HG02943 (cell line): ENCODE measurements around the gene HELZ2.

Experiments
- ATAC-seq: cut with Tn5 transposase; IDR thresholded peaks from one replicate; pipeline ENCODE4 v1.9.1; 2021; ENCODE audit warnings: mild to moderate bottlenecking, low read depth, moderate library complexity; ENCODE audit not compliant: unreplicated experiment

Gene HELZ2

DNA sequence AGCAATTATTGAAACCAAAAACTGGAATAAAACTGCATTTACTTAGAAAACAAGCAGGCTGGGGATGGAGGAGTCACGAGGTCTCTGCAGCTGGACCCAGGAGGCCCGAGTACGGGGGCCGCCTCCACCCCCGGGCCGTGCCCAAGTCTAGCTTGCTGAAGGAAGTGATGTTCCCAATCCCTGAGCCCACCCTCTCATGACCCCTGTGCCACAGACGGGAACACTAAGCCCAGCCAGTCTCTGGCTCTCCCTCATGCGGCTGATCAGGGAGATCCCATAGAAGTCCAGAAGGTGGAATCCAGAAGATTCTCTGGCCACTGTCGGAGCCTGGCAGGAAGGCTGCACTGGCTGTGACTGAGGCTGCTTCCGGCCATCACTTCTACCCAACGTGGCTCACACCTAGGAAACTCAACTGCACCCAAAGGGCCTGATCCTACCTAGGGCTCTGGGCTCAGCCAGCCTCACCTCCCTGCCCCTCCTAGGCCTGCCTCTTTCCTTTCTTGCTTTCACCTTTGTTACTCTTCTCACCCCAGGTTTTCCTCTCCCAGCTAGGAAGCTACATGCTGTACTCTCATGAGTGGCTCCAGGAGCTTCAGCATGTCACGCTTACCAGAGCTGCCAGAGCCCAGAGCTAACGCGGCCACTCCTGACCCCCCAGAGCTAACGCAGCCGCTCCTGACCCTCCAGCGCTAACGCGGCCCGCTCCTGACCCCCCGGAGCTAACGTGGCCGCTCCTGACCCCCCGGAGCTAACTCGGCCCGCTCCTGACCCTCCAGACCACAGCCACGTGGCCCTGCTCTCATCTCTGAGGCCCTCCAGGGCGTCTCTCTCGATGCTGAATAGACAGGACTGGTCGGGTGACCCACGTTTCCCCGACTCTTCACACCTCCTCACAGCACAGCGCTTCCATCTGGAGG, 24.7 kb upstream of the HELZ2 start:
- no peak for ATAC-seq

- no peak for ATAC-seq
Observed at GRCh38 chr20:63597651-63598478, 23.8 kb upstream of the HELZ2 start.

DNA sequence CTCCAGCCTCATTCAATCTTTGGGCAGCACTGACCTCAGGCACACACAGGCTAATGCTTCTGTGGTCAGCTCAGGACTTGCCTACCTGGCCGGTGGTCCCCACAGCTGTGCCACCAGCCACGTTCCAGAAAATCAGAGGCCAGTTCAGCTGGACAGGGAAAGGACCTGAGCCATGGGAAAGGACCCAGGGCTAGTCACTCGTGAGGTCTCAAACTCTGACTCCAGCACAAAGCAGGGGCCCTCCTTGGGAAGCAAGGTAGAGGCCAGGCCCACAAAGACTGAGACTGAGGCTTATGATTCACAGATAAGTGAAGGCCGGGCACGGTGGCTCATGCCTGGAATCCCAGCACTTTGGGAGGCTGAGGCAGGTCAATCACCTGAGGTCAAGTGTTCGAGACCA, 22.4 kb upstream of the HELZ2 start:
- ATAC-seq, result no peak

DNA sequence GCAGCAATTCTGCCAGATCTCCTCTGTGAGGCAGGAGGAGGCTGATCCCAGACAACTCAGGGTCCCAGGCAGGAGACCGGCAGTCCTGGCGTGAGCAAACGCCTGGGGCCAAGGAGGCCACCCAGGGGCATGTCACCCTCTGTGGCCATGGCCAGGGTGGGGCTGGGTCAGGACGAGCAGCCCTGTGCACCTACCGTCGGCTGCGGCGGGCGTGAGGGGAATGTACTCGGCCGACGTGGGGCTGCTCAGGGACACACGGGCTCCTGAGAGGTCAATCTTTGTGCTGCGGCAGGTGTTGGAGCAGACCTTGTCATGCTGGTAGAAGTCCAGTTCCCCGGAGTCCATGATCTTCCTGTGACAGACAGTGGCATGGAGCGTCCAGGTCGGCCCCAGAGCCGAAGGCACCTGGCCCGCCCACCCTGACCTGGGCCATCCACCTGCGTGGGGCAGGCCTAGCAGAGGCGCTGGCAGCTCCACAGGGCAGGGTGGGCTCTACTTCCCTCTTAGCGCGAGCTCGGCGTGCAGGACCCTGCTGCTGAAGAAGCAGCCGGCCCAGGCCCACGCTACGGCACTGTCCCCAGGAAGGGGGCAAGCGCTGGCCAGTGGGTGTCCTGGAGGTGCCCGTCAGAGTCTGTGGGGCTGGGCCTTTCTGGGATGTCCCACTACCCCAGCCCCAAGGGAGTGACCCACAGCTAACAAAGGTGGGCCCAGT, 21.5 kb upstream of the HELZ2 start:
- ATAC-seq, result no peak

DNA sequence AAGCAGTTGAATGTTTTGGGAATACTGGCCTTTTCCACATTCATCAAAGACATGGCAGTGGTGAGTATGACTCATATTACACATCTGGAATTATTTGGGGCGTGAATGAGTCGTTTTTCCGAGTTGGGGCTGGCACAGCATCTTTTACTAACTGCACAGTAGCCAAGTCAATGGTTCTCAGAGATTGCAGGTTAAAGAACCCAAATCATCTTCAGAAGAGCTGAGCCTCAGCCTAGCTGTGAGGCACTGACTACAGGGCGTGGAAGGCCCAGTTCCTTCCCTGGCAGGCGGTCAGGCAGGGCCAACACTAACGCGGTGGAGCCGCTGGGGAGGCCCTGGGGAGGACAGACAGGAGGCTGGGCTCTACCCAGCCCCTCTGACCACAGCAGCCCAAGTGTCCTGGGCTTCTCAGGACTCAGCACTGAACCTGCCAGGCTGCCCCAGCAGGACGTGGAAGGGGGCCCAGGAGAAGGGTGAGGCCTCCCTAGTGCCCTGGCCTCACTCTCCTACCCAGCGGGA, 20.1 kb upstream of the HELZ2 start:
- ATAC-seq, result no peak

DNA sequence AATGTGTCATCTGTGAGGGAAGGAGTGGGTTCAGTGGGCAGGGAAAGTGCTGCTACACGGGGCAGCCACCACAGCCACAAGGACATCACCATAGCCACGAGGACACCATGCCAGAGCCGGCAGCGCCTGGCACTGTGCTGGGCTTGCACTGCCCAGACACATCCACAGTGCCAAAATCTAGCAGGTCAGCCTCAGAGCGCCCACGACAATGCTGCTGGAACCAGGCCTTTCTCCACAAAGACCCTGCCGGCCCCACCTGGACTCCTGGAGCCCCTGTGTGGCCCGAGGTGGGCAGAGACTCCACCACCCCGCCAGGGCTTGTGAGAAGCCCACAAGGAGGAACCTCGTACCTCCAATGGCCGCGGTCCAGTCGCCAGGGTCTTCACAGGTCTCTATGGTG, 18.6 kb upstream of the HELZ2 start:
- ATAC-seq, result no peak

DNA sequence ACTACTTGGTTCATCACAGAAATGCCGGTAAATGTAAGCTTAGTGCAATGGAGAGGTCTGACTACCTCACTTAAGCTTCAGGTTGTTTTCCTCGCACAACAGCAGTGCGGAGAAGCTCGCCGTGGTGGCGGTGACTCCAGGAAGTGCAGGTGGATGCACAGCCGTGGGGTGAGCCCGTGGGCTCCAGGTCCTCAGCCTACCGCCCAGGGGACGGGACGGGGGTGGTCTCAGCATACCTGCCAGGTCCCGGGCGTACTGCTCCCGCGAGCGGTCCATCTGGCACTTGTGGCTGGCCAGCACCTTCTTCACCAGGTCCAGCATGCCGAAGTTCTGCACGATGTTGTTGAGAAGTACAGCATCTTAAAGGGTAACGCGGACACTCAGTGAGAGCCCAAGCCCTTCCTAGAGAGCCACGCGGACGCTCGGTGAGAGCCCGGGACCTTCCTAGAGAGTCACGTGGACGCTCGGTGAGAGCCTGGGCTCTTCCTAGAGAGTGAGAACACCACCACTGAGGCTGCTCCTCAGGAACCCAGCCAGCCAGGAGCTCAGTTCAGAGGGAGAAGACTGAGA, 17.8 kb upstream of the HELZ2 start:
- no peak for ATAC-seq

- no peak for ATAC-seq
Observed at GRCh38 chr20:63591147-63591533, 17.1 kb upstream of the HELZ2 start.

DNA sequence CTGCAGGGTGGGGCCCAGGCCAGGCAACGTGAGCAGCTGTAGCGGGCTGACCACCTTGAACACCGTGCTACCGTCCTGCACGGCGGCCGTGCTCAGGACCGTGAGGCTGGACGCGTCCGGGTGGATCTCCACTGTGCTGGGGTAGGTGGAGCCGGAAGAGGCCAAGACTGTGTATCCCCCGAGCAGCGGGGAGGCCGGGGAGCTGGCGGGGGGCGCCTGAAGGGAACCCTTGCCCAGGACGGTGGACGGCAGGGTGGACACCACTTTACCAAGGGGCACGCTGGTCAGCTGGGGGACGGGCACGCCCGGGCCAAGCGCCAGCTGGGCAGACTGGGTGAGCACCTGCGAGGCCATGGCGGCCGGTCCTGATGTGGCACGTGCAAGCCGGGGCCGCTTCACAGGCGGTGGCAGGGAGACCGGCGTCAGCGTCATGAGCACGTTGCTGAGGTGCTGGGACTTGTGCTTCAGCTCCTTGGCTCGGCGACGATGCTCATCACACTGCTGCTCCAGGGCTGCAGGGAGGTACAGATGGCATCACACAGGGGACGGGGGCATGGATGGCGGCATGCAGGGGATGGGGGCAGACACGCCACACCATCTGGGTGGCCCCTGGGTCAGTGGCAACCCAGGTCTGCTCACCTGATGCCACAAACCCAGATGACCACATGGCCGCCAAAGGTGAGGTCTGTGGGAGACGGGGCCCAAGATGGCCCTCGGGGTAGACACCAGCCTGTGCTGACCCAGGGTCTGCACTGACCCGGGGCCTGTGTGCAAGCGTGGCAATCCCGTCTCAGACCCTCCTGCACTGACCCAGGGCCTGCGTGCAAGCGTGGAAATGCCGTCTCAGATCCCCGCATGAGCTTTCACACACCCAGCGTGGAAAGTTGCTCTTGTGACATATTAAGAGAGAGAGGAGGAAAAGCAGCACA, 16.4 kb upstream of the HELZ2 start:
- no peak for ATAC-seq

DNA sequence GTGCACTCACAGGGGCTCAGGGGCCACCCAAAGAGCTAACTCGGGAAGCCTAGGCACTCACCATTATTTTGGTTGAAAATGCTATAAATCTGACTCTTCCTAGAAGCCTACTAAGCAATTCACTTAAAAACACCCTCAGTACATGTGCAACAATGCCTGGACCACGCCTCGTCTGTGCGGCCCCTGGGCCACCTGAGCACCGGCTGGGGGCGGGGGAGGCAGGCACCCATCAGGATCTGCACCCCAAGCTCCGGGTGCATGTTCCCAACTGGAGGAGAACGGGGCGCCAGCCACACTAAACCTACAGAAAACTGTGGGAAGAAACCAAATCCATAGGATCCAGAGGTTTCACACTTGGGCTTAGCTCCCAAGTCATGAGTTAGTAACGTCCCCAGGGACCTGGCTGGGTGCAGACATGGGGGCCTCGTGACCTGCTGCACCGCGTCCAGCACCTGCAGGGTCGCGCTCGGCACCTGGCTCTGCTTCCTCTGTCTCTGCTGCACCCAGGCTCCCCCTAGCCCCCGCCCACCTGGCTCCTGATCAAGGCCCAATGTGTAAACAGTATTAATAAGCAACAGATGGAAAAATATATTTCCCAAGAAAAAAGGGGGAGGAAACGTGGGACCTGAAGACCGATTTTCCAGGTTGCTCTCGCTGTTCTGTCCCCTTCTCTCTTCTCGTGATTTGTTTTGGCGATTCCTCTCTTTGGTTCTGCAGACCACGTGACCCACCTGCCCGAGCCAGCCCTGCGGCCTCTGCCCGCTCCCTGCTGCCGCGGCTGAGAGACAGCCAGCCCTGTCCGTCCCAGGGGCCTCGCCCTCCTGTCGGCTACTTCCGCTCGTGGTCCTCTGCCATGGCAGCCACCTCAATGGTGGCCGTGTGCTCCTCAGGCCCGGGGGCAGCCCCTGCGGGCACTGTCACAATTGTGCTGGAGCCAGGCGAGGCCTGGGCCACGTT, 15.5 kb upstream of the HELZ2 start:
- no peak for ATAC-seq

DNA sequence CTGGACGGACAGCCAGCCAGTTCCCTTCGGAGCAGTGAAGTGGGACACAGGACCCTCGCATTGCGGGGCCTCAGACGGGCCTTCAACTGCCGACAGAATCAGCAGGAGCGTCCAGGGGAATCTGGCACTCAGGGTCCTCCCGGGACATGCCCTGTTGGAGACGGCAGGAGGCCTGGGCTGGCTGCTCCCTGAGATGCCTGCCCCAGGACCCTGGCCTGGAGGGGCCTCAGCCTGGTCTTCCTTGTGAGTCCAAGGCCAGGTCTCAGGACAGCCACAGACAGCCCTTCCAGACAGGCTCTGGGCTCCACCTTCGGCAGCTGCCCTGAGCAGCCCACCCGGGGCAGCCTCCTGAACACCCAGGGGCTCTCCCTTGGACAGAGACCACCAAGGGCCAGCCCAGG, 14.6 kb upstream of the HELZ2 start:
- no peak for ATAC-seq

- no peak for ATAC-seq
Observed at GRCh38 chr20:63587776-63588591, 13.9 kb upstream of the HELZ2 start.

DNA sequence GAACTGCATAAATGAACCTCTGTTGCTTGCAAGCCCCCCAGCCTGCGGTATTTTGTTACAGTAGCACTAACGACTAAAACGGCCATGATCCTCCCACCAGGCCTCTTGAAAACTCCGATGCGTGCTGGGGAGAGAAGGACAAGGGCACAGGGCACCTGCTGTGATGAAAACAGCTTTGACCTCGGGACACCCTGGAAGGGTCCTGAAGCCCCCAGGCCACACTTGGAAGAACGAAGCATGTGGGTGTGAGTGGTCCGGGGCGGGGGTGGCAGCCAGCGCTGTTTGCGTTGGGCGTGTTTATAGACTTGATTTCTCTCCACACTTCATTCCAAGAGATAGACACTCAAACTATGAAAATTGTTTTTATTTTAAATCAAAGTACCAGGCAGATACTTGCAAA, 13.2 kb upstream of the HELZ2 start:
- ATAC-seq, result no peak

DNA sequence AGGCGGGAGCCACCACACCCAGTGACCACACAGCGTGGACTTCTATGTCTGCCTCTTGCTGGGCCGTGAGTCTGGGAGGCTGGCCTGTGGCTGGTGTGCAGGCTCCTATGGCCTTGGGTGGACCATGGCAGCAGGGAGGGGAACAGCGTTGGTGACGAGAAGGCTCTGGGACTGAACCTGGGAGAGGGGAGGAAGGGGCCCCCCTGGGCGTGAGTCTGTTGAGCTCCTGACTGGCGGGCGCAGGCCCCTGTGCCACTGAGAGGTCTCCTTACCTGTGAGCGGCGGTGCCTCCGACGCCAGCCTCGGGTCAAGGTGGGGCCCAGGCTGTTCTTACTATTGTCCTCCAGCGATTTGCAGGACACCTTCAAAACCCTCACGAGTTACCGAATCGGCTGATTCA, 12.8 kb upstream of the HELZ2 start:
- ATAC-seq, result no peak

- ATAC-seq, result no peak
Observed at GRCh38 chr20:63585616-63586565, 11.9 kb upstream of the HELZ2 start.

GRCh38 chr20:63582382-63583063, 8.5 kb upstream of the HELZ2 start:
- no peak for ATAC-seq
